ENCODE measurements around the gene ZNF281.

The ZNF281 gene

DNA sequence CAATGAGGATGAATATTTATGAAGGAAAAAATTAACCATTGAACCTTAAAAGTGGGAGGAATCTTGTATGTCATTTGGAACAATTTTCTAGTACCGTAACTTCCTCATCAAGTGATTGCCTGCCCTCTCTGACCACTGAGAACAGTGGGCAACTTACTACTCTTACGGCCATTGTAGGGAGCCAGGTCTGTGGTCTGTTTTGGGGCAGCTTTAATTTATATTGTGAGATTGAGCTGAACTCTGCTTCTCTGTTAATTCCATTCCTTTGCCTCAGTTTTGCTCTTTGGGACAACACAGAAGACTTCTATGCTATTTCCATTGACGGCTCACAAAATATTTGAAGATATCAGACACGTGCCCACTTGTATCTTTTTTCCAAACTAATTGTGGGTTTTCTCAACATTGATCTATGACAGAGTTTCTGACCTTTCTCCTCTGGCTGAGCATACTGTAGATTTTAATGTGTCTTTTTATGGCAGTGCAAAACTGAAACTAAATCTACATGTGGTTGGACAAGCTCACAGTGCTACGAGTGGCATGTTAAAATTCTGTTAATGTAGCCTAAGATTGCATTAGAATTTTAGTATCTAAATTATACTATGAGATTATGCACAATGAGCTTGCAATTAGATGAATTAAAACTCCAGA is 27.8 kb upstream of the ZNF281 start:
- no peak for DNase-seq (ENCODE audit: extremely low spot score)
- TF ChIP-seq FOXK2 (IDR thresholded peaks at IDR 0.05) (no peak), L3MBTL2 (conservative IDR thresholded peaks at IDR 0.05) (peak; percentile 58; the same call in 1 of the 2 replicates)
- ChIA-PET POLR2A (no interaction called here), CTCF (interaction anchor here (0.8 kb wide), 1 partner anchor 17 kb away, joined by 3 read pairs; no protein-coding TSS in a partner anchor)

DNA sequence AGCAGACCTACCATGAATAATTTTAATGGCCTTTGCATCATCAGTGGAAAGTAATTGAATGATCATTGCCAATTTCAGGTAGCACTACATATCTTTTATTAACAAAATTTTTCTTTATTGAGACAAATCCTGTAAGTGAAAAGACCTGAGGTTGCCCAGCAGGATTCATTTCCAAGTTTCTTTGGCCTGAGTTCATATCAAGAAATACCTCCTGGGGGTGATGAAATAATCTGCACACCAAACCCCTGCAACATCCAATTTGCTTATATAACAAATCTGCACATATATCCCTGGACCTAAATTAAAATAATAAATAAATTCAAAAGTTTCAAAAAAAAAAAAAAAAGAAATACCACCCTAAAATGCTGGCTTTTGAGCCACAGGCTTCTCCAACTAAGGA is 27.3 kb upstream of the ZNF281 start:
- ChIA-PET CTCF (interaction anchor here (0.8 kb wide), 1 partner anchor 18 kb away, joined by 3 read pairs; no protein-coding TSS in a partner anchor), POLR2A (no interaction called here)
- TF ChIP-seq ZNF384 (IDR thresholded peaks at IDR 0.05) (no peak), SUZ12 (IDR thresholded peaks at IDR 0.05) (no peak), FOXK2 (IDR thresholded peaks at IDR 0.05) (no peak), LEF1 (IDR thresholded peaks at IDR 0.05; ENCODE audit: borderline replicate concordance) (no peak), SP1 (IDR thresholded peaks at IDR 0.05) (no peak), ARNT (IDR thresholded peaks at IDR 0.05) (no peak), HDGF (IDR thresholded peaks at IDR 0.05; ENCODE audit: borderline replicate concordance) (no peak), BHLHE40 (IDR thresholded peaks at IDR 0.05; ENCODE audit: borderline replicate concordance) (no peak), FOXM1 (IDR thresholded peaks at IDR 0.05; ENCODE audit: borderline replicate concordance) (no peak)
- TF ChIP-seq, protein P1, sequence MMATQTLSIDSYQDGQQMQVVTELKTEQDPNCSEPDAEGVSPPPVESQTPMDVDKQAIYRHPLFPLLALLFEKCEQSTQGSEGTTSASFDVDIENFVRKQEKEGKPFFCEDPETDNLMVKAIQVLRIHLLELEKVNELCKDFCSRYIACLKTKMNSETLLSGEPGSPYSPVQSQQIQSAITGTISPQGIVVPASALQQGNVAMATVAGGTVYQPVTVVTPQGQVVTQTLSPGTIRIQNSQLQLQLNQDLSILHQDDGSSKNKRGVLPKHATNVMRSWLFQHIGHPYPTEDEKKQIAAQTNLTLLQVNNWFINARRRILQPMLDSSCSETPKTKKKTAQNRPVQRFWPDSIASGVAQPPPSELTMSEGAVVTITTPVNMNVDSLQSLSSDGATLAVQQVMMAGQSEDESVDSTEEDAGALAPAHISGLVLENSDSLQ (IDR thresholded peaks at IDR 0.05) = no peak

DNA sequence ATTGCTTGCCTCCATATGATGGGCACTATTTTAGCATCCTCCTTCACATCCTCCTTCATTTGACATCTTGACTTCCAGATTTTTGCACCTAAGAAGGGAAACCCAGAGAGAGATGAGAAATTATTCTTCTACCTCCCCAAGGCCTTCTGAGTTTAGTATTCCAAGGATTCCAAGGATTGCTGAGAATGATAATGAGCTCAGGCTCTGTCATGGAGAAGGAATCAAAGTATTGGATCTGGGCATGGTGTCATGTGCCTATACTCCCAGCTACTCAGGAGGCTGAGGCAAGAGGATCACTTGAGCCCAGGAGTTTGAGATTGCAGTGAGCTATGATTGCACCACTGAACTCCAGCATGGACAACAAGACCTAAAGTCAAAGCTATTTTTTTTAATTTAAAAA is 26.6 kb upstream of the ZNF281 start:
- TF ChIP-seq, protein P1 (IDR thresholded peaks at IDR 0.05) = no peak
- TF ChIP-seq FOXM1 (IDR thresholded peaks at IDR 0.05; ENCODE audit: borderline replicate concordance) (no peak), ZNF384 (IDR thresholded peaks at IDR 0.05) (no peak), ARNT (IDR thresholded peaks at IDR 0.05) (no peak), CTBP1 (IDR thresholded peaks at IDR 0.05; ENCODE audit: borderline replicate concordance) (no peak), FOXK2 (IDR thresholded peaks at IDR 0.05) (no peak), ELF4 (IDR thresholded peaks at IDR 0.05) (no peak), SUZ12 (IDR thresholded peaks at IDR 0.05) (no peak), BHLHE40 (IDR thresholded peaks at IDR 0.05; ENCODE audit: borderline replicate concordance) (no peak), HDGF (IDR thresholded peaks at IDR 0.05; ENCODE audit: borderline replicate concordance) (no peak), SP1 (IDR thresholded peaks at IDR 0.05) (no peak), L3MBTL2 (conservative IDR thresholded peaks at IDR 0.05) (no peak), FOXA1 (IDR thresholded peaks at IDR 0.05) (no peak), TARDBP (IDR thresholded peaks at IDR 0.05) (no peak), NFRKB (IDR thresholded peaks at IDR 0.05) (no peak), LEF1 (IDR thresholded peaks at IDR 0.05; ENCODE audit: borderline replicate concordance) (no peak)
- CTCF ChIA-PET = no interaction called here
- DNase-seq (ENCODE audit: extremely low spot score) = no peak
- POLR2A ChIA-PET = no interaction called here

More for the DNA sequence above, 27.3 kb upstream of the ZNF281 start:
- no peak for DNase-seq (ENCODE audit: extremely low spot score)

DNA sequence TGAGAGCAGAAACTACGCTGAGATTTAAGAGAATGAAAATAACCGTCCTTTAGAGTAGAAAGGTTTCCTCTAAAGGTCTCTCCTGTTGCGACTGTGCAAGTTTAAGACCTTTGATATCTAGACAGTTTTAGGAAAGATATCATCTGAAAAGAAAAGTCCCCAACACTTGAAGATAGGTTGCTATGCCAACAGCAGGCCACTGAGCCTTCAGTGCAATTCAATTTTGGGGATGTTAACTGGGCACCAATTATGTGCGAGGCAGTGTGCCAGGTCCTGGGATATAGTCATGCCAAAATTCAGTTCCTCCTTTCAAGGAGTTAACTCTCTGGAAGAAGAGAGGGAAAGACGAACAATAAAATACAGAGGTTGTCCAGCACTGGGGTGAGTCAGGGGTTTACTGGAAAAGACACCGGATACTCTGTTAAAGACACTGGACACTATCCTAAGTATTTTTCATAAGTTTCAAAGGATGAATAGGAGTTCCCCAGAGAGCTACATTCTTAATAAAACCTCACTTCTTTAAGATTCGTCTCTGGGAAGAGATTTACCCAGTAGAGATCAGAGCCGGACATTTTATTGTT is 25.5 kb upstream of the ZNF281 start:
- POLR2A ChIA-PET = no interaction called here
- no peak for DNase-seq (ENCODE audit: extremely low spot score)
- TF ChIP-seq, protein P1 (IDR thresholded peaks at IDR 0.05) = no peak
- TF ChIP-seq NFRKB (IDR thresholded peaks at IDR 0.05) (no peak), FOXA1 (IDR thresholded peaks at IDR 0.05) (no peak), FOXK2 (IDR thresholded peaks at IDR 0.05) (no peak), ARNT (IDR thresholded peaks at IDR 0.05) (no peak), FOXM1 (IDR thresholded peaks at IDR 0.05; ENCODE audit: borderline replicate concordance) (no peak), L3MBTL2 (conservative IDR thresholded peaks at IDR 0.05) (no peak), CTBP1 (IDR thresholded peaks at IDR 0.05; ENCODE audit: borderline replicate concordance) (no peak), SP1 (IDR thresholded peaks at IDR 0.05) (no peak), HDGF (IDR thresholded peaks at IDR 0.05; ENCODE audit: borderline replicate concordance) (no peak), SUZ12 (IDR thresholded peaks at IDR 0.05) (no peak), BHLHE40 (IDR thresholded peaks at IDR 0.05; ENCODE audit: borderline replicate concordance) (no peak)
- CTCF ChIA-PET = no interaction called here

DNA sequence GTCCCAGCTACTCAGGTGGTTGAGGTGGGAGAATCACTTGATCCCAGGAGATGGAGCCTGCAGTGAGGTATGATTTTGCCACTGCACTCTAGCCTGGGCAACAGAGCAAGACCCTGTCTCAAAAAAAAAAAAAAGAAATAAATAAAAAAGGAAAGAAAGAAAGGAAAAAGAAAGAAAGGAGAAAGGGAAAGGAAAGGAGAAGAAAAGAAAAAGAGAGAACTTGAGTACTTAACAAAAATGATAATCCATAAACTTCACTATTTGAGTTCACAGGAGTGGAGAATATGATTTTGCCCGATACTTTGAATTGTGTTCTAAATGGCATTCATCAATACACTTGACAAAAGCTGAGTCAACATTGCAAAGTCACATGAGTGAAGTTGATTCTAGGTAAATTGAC is 23.8 kb upstream of the ZNF281 start:
- TF ChIP-seq, protein P1 (IDR thresholded peaks at IDR 0.05) = no peak
- TF ChIP-seq SP1 (IDR thresholded peaks at IDR 0.05) = no peak
- no peak for TF ChIP-seq TARDBP (IDR thresholded peaks at IDR 0.05)
- no peak for TF ChIP-seq HDGF (IDR thresholded peaks at IDR 0.05; ENCODE audit: borderline replicate concordance)
- no peak for TF ChIP-seq ELF4 (IDR thresholded peaks at IDR 0.05)
- TF ChIP-seq ZNF384 (IDR thresholded peaks at IDR 0.05) = no peak
- no peak for TF ChIP-seq BHLHE40 (IDR thresholded peaks at IDR 0.05; ENCODE audit: borderline replicate concordance)
- no peak for TF ChIP-seq LEF1 (IDR thresholded peaks at IDR 0.05; ENCODE audit: borderline replicate concordance)
- TF ChIP-seq ARNT (IDR thresholded peaks at IDR 0.05) = no peak
- TF ChIP-seq NFRKB (IDR thresholded peaks at IDR 0.05) = no peak
- TF ChIP-seq FOXM1 (IDR thresholded peaks at IDR 0.05; ENCODE audit: borderline replicate concordance) = no peak
- TF ChIP-seq FOXA1 (IDR thresholded peaks at IDR 0.05) = no peak
- no peak for TF ChIP-seq FOXK2 (IDR thresholded peaks at IDR 0.05)
- TF ChIP-seq SUZ12 (IDR thresholded peaks at IDR 0.05) = no peak
- no peak for TF ChIP-seq L3MBTL2 (conservative IDR thresholded peaks at IDR 0.05)
- TF ChIP-seq CTBP1 (IDR thresholded peaks at IDR 0.05; ENCODE audit: borderline replicate concordance) = no peak
- ChIA-PET POLR2A (no interaction called here), CTCF (no interaction called here)
- no peak for DNase-seq (ENCODE audit: extremely low spot score)

Data from HEK293T (cell line).